T1000 (cell line): Measurements from ENCODE around the gene SPATA31E1.

Experiments used
- DNase-seq: peaks from one replicate; lab custom pipeline; 2025; ENCODE audit warnings: mixed read lengths; lab: John Stamatoyannopoulos, UW

The SPATA31E1 gene

GRCh38 chr9:87863882-87864465 lies 18.7 kb upstream of the SPATA31E1 start:
- DNase-seq = no peak

- no peak for DNase-seq
Measured at GRCh38 chr9:87864915-87865314, 17.8 kb upstream of the SPATA31E1 start.

- no peak for DNase-seq
Measured at GRCh38 chr9:87865626-87866025, 17.1 kb upstream of the SPATA31E1 start.

GRCh38 chr9:87867391-87867790 lies 15.3 kb upstream of the SPATA31E1 start:
- no peak for DNase-seq

- no peak for DNase-seq
Measured at GRCh38 chr9:87868175-87868574, 14.5 kb upstream of the SPATA31E1 start.

- DNase-seq = no peak
Measured at GRCh38 chr9:87868635-87869034, 14.0 kb upstream of the SPATA31E1 start.

DNA sequence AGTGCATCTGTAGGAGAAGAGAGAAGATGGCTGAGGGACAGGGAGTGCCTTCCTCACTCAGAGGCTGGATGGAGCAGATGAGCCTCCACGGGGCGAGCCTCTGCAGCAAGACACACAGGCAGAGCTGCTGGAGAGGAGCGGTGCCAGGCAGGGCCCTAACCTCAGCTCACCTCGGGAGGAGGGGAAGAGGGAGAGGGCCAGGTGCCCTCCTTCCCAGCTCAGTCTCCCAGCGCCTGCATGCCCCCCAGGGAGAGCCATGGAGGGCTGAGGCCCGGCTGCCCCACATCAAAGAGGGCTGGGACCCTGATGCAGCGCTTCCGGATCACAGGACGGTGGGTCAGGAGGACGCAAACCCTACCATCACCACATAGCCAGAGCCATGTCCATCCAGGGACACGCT lies 13.6 kb upstream of the SPATA31E1 start:
- DNase-seq = no peak

DNA sequence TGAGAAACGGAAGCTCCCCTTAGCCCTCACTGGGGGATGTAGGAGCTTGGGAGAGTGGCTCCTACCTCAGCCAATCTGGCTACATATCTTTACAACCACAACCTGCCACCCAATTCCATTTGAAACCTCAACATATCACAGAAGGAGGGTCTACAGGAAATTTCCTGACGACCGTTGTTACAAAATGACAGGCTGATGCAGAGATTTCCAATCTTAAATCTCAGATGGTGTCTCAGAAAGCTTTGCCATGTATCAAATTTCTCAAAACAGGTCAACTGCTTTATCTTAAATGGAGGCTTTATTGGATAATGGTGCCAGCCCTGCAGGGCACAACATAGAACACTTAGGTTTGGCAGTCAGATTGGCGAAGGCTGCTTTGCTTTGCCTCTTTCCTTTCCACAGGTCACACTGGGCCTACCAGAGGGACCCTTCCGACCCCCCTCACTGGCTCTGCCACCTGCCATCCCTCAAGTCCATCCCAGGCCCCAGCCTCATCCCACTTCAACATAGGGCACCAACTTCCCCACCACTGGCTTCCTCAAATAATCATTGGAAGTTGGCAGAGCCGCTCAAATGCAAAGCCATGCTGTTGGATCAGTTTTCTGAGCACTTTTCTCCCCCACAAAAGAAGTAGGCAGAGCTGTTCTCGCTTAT lies 11.1 kb upstream of the SPATA31E1 start:
- no peak for DNase-seq

DNA sequence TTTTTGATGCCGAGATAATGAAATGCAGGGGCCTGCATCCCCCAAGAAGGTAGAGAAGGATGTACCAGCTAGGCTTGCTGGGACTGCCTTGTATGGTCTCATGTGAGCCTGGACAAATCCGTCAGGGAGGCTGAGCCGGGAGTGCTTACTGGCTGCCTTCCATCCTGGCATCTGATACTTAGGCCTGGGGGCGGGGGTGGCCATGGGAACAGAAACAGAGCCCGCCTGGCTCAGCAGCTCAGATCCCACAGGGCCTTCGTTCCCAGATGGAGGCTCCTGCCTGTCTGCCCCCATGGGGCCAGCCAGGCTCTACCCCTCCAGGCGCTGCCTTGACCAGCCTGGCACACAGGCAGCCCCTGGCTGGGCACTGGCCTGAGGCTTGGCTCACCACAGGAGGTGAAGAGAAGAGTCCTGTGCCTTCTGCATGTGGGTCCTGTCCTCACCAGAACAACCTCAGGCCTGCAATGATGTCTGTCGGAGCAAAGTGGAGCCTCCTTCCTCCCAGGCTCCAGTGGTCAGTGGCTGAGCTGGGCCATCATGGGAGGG lies 10.5 kb upstream of the SPATA31E1 start:
- DNase-seq = no peak

DNA sequence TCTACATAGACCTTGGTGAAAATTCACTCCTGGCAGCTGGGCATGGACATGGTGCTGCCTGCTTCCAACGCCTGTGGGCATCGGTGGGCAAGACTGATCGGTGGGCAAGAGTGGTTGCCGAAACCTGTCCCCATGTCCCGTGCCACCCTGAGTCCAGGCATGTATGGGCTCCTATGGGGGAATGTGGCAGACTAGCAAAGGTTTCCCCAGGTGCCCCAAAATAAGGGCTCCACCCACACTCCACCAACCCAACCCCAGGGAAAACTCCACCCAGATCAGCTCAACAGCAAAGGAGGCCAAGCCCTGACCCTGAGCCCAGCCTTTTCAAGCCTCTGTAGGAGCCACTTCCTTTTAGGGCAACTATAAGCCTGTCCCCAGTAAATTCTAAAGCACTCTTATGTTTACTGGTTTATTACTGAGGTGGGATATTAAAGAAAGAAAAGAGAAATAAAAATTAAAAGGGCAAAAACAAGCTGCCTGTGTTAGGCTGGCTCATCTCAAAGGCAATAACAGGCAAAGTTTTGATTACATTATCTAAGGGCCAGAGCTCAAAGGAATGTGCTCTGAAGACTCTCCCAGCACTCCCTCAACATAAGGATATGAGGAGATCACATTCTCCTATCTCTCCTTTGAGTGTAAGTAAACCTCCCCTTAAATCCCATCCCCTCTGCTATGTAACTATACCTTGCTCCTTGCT lies 8.9 kb upstream of the SPATA31E1 start:
- DNase-seq = no peak

GRCh38 chr9:87874304-87874623 lies 8.4 kb upstream of the SPATA31E1 start:
- DNase-seq = no peak

DNA sequence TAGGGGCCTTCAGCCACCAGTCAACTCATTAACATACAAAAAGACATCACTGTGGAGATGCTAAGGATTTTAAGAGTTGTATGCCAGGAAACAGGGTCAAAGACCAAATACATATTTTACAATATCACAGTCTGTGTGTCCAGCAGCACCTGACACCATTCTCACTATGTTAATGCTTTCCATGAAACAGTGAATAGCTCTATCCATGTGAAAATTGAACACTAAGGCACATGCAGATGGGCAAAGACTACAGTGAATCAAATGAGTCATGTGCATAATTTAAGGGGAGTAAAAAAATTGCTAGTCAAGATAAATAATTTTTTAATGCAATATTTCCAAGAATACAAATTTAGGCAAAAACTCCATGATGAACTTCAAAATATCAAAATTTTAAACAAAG lies 7.6 kb upstream of the SPATA31E1 start:
- DNase-seq = no peak

- DNase-seq = no peak
Measured at GRCh38 chr9:87875831-87876545, 6.7 kb upstream of the SPATA31E1 start.

DNA sequence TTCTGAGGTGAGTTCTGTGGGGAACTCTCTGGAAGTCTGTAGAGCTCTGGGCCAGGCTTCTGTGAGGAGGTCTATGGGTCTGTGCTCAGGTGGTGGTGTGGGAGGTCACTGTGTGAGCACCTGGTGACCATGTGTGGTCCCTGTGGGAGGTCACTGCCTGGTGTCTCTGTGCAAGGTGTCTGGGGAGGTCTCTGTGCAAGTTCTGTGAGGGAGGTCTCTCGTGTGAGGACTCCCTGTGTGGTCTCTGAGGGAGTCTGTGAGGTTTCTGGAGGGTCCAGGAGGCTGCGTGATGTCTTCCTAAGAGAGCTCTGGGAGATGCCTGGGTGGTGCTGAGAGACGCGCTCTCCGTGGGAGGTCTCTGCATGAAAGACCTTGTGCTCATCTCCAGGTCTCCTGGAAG lies 6.0 kb upstream of the SPATA31E1 start:
- no peak for DNase-seq

DNA sequence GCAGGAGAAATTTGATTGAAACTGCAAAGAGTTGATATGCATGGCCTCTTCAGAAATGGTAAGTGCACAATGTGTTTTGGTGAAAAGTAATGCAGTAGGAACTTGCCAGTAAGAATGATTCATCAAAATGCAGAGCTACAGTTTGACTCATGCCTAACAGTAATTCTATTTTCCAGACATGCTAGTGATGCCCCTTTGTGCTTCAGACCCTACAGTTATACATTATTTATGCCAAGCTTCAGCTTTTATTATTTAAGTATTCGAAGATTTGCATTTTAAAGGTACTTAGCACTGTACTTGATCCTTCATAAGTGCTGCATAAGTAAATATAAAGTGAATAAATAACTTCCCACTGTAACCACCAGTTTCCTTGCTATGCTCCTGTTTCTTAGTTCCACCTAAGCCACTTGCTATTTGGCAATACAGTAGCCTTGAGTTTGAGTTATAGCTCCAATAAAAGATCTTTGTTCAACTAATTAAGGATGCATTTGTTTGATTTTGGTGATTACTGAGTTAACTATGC lies 3.6 kb upstream of the SPATA31E1 start:
- DNase-seq = no peak

DNA sequence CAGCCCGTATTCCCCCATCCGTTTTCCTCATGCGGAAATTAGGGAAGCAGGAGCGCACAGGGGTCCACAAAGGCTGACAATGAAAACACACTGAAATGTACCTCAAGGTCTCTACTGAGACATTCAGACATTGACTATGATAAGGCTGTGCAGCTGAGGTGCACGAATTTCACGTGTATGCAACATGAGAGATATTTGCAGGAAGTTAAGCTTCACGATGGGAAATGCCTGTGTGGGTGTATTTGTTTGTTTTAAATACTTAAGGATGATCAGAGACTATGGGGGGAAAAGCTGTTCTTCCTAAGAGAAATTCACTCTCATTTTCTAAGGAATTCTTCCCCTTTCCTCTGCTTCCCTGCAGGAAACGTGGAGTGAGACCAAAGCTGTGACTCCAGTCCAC lies 2.6 kb upstream of the SPATA31E1 start:
- no peak for DNase-seq

- DNase-seq = no peak
Measured at GRCh38 chr9:87880683-87881082, 2.0 kb upstream of the SPATA31E1 start.

DNA sequence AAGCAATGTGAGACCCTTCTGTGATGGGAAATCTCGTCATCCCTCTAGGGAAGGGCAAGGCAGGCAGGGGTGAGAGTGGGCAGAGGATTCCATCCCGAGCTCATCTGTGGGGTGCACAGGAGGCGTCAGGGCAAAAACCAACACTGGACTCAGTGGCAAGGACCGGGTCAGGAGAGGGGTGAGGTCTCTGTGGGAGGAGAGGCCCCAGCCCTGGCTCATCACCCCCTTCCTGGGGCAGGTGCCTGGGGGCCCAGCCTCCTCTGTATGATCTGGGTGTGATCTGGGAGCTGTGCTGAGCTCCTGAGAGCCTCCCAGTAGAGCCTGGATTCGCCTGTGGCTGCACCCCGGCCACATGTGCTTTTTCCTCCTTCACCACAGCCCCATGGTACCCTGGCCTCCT lies 597 bp downstream of the SPATA31E1 start:
- no peak for DNase-seq

GRCh38 chr9:87883990-87884389 lies 1.3 kb downstream of the SPATA31E1 start:
- no peak for DNase-seq

DNA sequence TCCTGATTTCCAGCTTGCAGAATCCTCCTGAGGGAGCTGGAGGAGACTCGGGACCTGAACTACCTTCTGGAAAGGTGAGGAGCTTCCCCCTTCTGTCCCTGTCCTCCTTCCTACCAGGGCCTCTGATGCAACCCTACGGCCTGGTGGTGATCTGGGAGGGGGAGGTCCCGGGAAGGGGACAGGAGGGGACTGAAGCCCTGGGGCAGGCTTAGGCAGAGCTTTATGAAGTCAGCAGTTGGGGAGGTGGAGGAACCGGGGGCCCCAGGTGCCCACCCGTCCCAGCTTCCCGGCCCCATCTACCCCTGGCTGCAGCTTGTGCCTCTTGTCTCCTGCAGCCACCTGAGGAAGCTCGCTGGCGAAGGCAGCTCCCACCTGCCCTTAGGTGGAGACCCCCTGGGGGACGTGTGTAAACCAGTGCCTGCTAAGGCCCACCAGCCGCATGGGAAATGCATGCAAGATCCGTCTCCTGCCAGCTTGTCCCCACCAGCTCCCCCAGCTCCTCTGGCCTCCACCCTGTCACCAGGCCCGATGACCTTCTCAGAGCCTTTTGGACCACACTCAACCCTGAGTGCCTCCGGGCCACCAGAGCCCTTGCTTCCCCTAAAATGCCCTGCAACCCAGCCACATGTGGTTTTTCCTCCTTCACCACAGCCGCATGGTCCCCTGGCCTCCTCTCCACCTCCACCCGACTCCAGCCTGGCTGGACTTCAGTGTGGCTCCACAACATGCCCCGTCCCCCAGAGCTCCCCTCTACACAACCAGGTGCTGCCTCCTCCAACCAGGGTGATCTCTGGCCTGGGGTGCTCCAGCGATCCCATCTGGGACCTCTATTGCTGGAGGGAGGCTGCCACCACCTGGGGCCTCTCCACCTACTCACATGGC lies 2.1 kb downstream of the SPATA31E1 start:
- DNase-seq = no peak

GRCh38 chr9:87885484-87886189 lies 3.0 kb downstream of the SPATA31E1 start:
- DNase-seq = no peak
